GM10266 (cell line): Measurements from ENCODE around the gene SGCA.
A peak's percentile ranks its signal among the peaks of the same experiment; 100 is the strongest.

Experiments
- DNase-seq: peaks from one replicate; pipeline ENCODE4 v3.0.0; 2012; ENCODE audit errors: extremely low spot score
- CTCF ChIP-seq: IDR thresholded peaks from 2 replicates; pipeline ENCODE4 v1.5.1; 2012; ENCODE audit warnings: mild to moderate bottlenecking, low read depth; ENCODE audit not compliant: control insufficient read depth, insufficient read depth; ENCODE audit errors: missing control alignments

Gene SGCA

GRCh38 chr17:50200457-50201275 is 34.9 kb downstream of the SGCA start:
- peak; percentile 72 for TF ChIP-seq CTCF
- peak; percentile 92 for DNase-seq

GRCh38 chr17:50201276-50201854 is 35.6 kb downstream of the SGCA start, which contains the start of gene COL1A1:
TSS of gene COL1A1 (minus strand) at chr17:50201631. CDS start at chr17:50201513, 118 bp downstream.
- no peak for DNase-seq

GRCh38 chr17:50203086-50203485 is 37.3 kb downstream of the SGCA start:
- no peak for DNase-seq

More at GRCh38 chr17:50201276-50201854, 35.6 kb downstream of the SGCA start, which contains the start of gene COL1A1:
- no peak for TF ChIP-seq CTCF

GRCh38 chr17:50203604-50204345 is 38.0 kb downstream of the SGCA start:
- TF ChIP-seq CTCF, result no peak
- no peak for DNase-seq

More at GRCh38 chr17:50203086-50203485, 37.3 kb downstream of the SGCA start:
- TF ChIP-seq CTCF, result no peak

DNA sequence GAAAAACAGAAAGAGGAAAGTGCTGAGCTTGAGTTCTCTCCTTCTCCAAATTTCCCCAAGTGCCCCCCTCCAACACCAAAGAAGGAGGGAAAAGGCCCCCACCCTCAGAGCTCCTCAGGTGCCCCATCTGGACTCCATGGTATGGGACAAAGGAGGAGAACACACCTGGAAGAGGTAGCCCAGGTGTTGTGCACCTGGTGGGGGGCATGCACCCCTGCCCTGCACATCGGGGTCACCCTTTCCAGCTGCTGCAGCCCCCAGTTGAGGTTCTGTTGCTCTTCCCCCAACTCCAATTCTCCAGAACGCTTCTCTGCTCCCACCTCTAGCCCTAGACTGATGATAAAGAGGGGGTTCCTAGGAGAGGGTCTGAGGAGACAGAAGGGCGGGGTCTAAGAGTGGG is 38.6 kb downstream of the SGCA start:
- no peak for DNase-seq
- TF ChIP-seq CTCF, result no peak

- DNase-seq, result no peak
- no peak for TF ChIP-seq CTCF
These were observed 39.5 kb downstream of the SGCA start for GRCh38 chr17:50205111-50205962.
